H1 (cell line): ENCODE results near the gene NDUFA13. TPM values are rescaled to one million over a fixed set of nuclear protein-coding genes. Genes with fewer than 3 reads are reported as not detected.

Experiments used
- CTCF ChIA-PET: fragments of 300-600 bp; sonication (Branson Sonifier 250); formaldehyde crosslinking; loops from one replicate; lab custom pipeline; 2021; ENCODE audit not compliant: partially characterized antibody; lab: Charles Lee
- POLR2A ChIA-PET: fragments of 300-600 bp; sonication (Branson Sonifier 250); formaldehyde crosslinking; loops from one replicate; lab custom pipeline; 2021; ENCODE audit warnings: inconsistent platforms; ENCODE audit not compliant: partially characterized antibody; lab: Charles Lee
- DNase-seq, 2 experiments: peaks; one replicate each; pipeline versions ENCODE4 v3.0.0 to v3.0.0-alpha.2; 2010 to 2022; ENCODE audit warnings: low spot score in 2 of 2, low read depth in 1 of 2, mixed read lengths in 1 of 2
- FAIRE-seq: peaks from 2 replicates; lab custom pipeline; 2011; peaks lifted over from hg19 to GRCh38; lab: Jason Lieb, UNC
- H2AFZ ChIP-seq: 2 replicates; pipeline ENCODE4 v1.8.1; 2012; ENCODE audit warnings: low read length, inconsistent platforms
- H2AK5ac ChIP-seq: 2 replicates; pipeline ENCODE4 v1.6.1; 2013; ENCODE audit warnings: low read depth, low read length
- H2BK120ac ChIP-seq: replicated peaks from 2 replicates; pipeline ENCODE3; 2013; ENCODE audit warnings: low read depth, low read length, inconsistent platforms
- H2BK12ac ChIP-seq: 2 replicates; pipeline ENCODE4 v1.6.1; 2013; ENCODE audit warnings: low read depth, low read length
- H2BK15ac ChIP-seq: 2 replicates; pipeline ENCODE4 v1.6.1; 2013; ENCODE audit warnings: low read length
- H2BK20ac ChIP-seq: 2 replicates; pipeline ENCODE4 v1.6.1; 2013; ENCODE audit warnings: low read length
- H2BK5ac ChIP-seq: 2 replicates; pipeline ENCODE4 v1.6.1; 2013; ENCODE audit warnings: low read depth, low read length
- H3K14ac ChIP-seq: 2 replicates; pipeline ENCODE4 v1.6.1; 2013; ENCODE audit warnings: inconsistent platforms; ENCODE audit not compliant: insufficient read length
- H3K18ac ChIP-seq: 2 replicates; pipeline ENCODE4 v1.6.1; 2013; ENCODE audit warnings: low read length; ENCODE audit errors: extremely low read depth
- H3K23ac ChIP-seq: 2 replicates; pipeline ENCODE4 v1.6.1; 2013; ENCODE audit warnings: inconsistent platforms; ENCODE audit not compliant: insufficient read length
- H3K23me2 ChIP-seq: 2 replicates; pipeline ENCODE4 v1.6.1; 2013; ENCODE audit warnings: low read depth, low read length
- H3K27ac ChIP-seq: 2 replicates; pipeline ENCODE4 v1.6.1; 2011; ENCODE audit warnings: low read depth, low read length, inconsistent platforms
- H3K27me3 ChIP-seq, 4 experiments: replicated peaks in 1 of 4; 1 replicate in 1 of 4; 2 replicates in 3 of 4; pipeline versions ENCODE4 v1.6.1 to v1.8.1; 2011 to 2013; ENCODE audit warnings: low read length in 3 of 4, mild to moderate bottlenecking in 3 of 4, inconsistent platforms in 2 of 4, mixed read lengths in 2 of 4, moderate library complexity in 1 of 4; ENCODE audit not compliant: control insufficient read depth in 3 of 4, insufficient read depth in 3 of 4; ENCODE audit errors: extremely low read depth in 1 of 4
- H3K36me3 ChIP-seq, 4 experiments: 2 replicates each; pipeline versions ENCODE4 v1.6.1 to v1.8.1; 2011 to 2013; ENCODE audit warnings: mild to moderate bottlenecking in 4 of 4, low read length in 3 of 4, moderate library complexity in 2 of 4, control low read depth in 1 of 4, inconsistent platforms in 1 of 4; ENCODE audit not compliant: insufficient read depth in 4 of 4, control insufficient read depth in 2 of 4
- H3K4ac ChIP-seq: replicated peaks from 2 replicates; pipeline ENCODE3; 2013; ENCODE audit warnings: low read length, low read depth, mixed read lengths, inconsistent platforms; ENCODE audit not compliant: insufficient read length
- H3K4me1 ChIP-seq, 4 experiments: replicated peaks in 1 of 4; 1 replicate in 1 of 4; 2 replicates in 3 of 4; pipeline versions ENCODE4 v1.6.1 to v1.8.1; 2011 to 2013; ENCODE audit warnings: low read length in 3 of 4, inconsistent platforms in 2 of 4, mixed read lengths in 1 of 4; ENCODE audit not compliant: insufficient read depth in 4 of 4, control insufficient read depth in 3 of 4
- H3K4me2 ChIP-seq, 2 experiments: 2 replicates each; pipeline versions ENCODE4 v1.6.1 to v1.8.1; 2011 to 2013; ENCODE audit warnings: low read depth in 2 of 2, low read length in 2 of 2, control low read depth in 1 of 2, inconsistent platforms in 1 of 2, mild to moderate bottlenecking in 1 of 2; ENCODE audit not compliant: insufficient read depth in 1 of 2
- H3K4me3 ChIP-seq, 4 experiments: fragments of 200-600, 300-600 bp in 1 of 4; sonication (generic), shearing (Covaris generic), sonication (Bioruptor Twin) in 1 of 4; 2 replicates each; pipeline versions ENCODE4 v1.5.1 to v1.8.1; 2011 to 2016; ENCODE audit warnings: low read length in 4 of 4, low read depth in 3 of 4, control low read depth in 2 of 4, inconsistent platforms in 2 of 4, mild to moderate bottlenecking in 2 of 4, mixed read lengths in 1 of 4, moderate library complexity in 1 of 4; ENCODE audit not compliant: insufficient read depth in 2 of 4; ENCODE audit errors: extremely low read depth in 1 of 4
- H3K56ac ChIP-seq: replicated peaks from 2 replicates; pipeline ENCODE3; 2013; ENCODE audit warnings: low read depth, mild to moderate bottlenecking, mixed read lengths, low read length, inconsistent platforms; ENCODE audit not compliant: insufficient read length
- H3K79me1 ChIP-seq: 2 replicates; pipeline ENCODE4 v1.6.1; 2013; ENCODE audit warnings: low read depth, low read length, control low read depth
- H3K79me2 ChIP-seq, 2 experiments: 2 replicates each; pipeline versions ENCODE4 v1.6.1 to v1.8.1; 2012 to 2013; ENCODE audit warnings: low read length in 2 of 2, mild to moderate bottlenecking in 2 of 2, inconsistent platforms in 1 of 2; ENCODE audit not compliant: insufficient read depth in 2 of 2, control insufficient read depth in 1 of 2
- H3K9ac ChIP-seq, 4 experiments: replicated peaks in 1 of 4; 1 replicate in 1 of 4; 2 replicates in 3 of 4; pipeline versions ENCODE4 v1.6.1 to v1.8.1; 2011 to 2013; ENCODE audit warnings: low read depth in 3 of 4, low read length in 3 of 4, control low read depth in 2 of 4, mild to moderate bottlenecking in 2 of 4, moderate library complexity in 2 of 4, inconsistent platforms in 1 of 4; ENCODE audit errors: extremely low read depth in 1 of 4
- H3K9me3 ChIP-seq, 2 experiments: 2 replicates each; pipeline versions ENCODE4 v1.6.1 to v1.8.1; 2012 to 2013; ENCODE audit warnings: mild to moderate bottlenecking in 2 of 2, moderate library complexity in 2 of 2, control low read depth in 1 of 2, inconsistent platforms in 1 of 2, low read depth in 1 of 2, low read length in 1 of 2, mixed read lengths in 1 of 2; ENCODE audit not compliant: insufficient read depth in 2 of 2
- H4K20me1 ChIP-seq, 2 experiments: replicated peaks in 1 of 2; 2 replicates each; pipeline versions ENCODE3 to v1.8.1; 2011 to 2013; ENCODE audit warnings: inconsistent platforms in 2 of 2, low read length in 2 of 2, mild to moderate bottlenecking in 1 of 2; ENCODE audit not compliant: insufficient read depth in 2 of 2, control insufficient read depth in 1 of 2
- H4K5ac ChIP-seq: 2 replicates; pipeline ENCODE4 v1.6.1; 2013; ENCODE audit warnings: low read length, low read depth, mixed read lengths, inconsistent platforms; ENCODE audit not compliant: insufficient read length
- H4K8ac ChIP-seq: 2 replicates; pipeline ENCODE4 v1.8.0; 2013; ENCODE audit warnings: mild to moderate bottlenecking, moderate library complexity, low read length, inconsistent platforms; ENCODE audit not compliant: insufficient read depth; ENCODE audit errors: extremely low read depth
- H4K91ac ChIP-seq: replicated peaks from 2 replicates; pipeline ENCODE3; 2013; ENCODE audit warnings: low read length, mixed read lengths, inconsistent platforms; ENCODE audit not compliant: insufficient read length
- ATF2 ChIP-seq: IDR thresholded peaks from 2 replicates; pipeline ENCODE4 v1.6.1; 2012; ENCODE audit warnings: low read length, inconsistent platforms
- CEBPB ChIP-seq: IDR thresholded peaks from 2 replicates; pipeline ENCODE4 v1.6.1; 2012; ENCODE audit warnings: low read depth, low read length
- GABPA ChIP-seq: IDR thresholded peaks from 2 replicates; pipeline ENCODE4 v1.6.1; 2011; ENCODE audit warnings: mild to moderate bottlenecking, low read length, moderate library complexity, borderline replicate concordance; ENCODE audit not compliant: insufficient read depth
- RAD21 ChIP-seq, 2 experiments: IDR thresholded peaks in 1 of 2; conservative IDR thresholded peaks in 1 of 2; 2 replicates each; pipeline ENCODE4 v1.6.1; 2011; ENCODE audit warnings: low read depth in 2 of 2, low read length in 2 of 2, improper control_type of control experiment in 1 of 2, inconsistent platforms in 1 of 2, mild to moderate bottlenecking in 1 of 2, moderate library complexity in 1 of 2
- SAP30 ChIP-seq: fragments of 300-600 bp; sonication (generic); IDR thresholded peaks from 2 replicates; pipeline ENCODE4 v1.7.1; 2012; ENCODE audit warnings: low read length, moderate library complexity, mild to moderate bottlenecking, inconsistent platforms; ENCODE audit not compliant: insufficient read depth, insufficient replicate concordance
- WGBS, 2 experiments: shearing (Covaris generic) in 1 of 2; methylation state at CpG; one replicate each; pipeline versions ENCODE4 v1.1.6 to v1.1.7; 2013 to 2015; ENCODE audit warnings: low lambda C conversion rate in 2 of 2, mixed read lengths in 2 of 2, inconsistent platforms in 1 of 2, low coverage in 1 of 2, missing lambda C conversion rate in 1 of 2; ENCODE audit not compliant: insufficient replicate concordance in 2 of 2, insufficient coverage in 1 of 2, insufficient read length in 1 of 2; ENCODE audit errors: extremely low coverage in 1 of 2, missing lambda C conversion rate in 1 of 2; 5-methylcytosine and 5-hydroxymethylcytosine counted together
- polyA plus RNA-seq, 7 experiments: library from polyadenylated mRNA; depleted of rRNA in 3 of 7; stranded (reverse) in 5 of 7; unstranded in 2 of 7; fragments of >200 nt in 5 of 7; fragments of 200-250 nt in 2 of 7; gene quantifications; 1 replicate in 5 of 7; 2 replicates in 1 of 7; 4 replicates in 1 of 7; pipeline versions ENCODE4 v1.2.1 to v1.2.3, GENCODE V29; 2011 to 2013; ENCODE audit warnings: missing spikeins in 2 of 7, mixed read lengths in 2 of 7
- total RNA-seq: library from RNA; stranded (reverse); fragmentation: NEBNext Ultra II Directional; extraction: Animal tissue kit (Norgen Biotek cat#: 25700); gene quantifications from 2 replicates; pipeline ENCODE4 v1.2.1, GENCODE V29; 2021
- TF ChIP-seq, protein P1 (sequence below): IDR thresholded peaks from 2 replicates; pipeline ENCODE4 v1.6.1; 2012; ENCODE audit warnings: inconsistent platforms

NDUFA13 gene
- total and polyA plus RNA-seq, 2 of the 8 experiments (the other 6 are each of a cell fraction or from before 2014, with no cell fraction given) = 413 to 1,105 TPM

DNA sequence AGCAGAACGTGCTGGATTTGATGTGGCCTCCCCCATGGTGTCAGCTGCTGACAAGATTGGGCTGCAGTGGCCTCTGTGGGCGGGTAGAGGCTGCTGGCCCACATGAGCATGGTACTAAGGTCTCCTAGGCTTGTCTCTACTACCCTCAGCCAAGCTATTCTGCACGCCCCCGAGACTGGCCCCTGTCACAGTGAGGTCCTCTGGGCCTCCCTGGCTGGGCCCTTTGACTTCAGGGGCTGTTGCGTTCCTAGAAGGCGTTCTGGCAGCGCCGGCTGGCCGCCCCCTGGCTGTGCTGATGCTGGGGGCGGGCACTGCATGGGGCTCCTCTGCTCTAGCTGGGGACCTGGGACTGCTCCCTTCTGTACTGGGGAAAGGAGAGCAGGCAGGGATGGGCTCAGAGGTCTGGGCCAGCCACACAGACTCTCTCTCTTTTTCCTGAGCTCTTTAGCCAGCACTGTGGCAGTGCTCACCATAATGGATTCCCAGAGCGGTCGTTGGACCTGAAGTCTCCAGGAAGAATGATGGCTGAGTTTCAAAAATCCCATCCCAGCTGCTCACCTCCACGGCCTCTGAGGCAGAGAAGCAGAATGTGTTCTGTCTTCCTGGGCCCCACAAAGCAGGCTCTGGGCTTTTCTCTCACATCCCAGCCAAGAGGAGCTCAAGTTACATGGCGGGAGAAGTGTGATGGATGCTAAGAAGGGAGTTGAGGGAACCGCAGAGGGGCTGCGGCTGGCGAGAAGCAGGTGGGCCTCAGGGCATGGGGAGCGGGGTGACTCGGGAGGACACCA lies 33.0 kb upstream of the NDUFA13 start:
- no peak overlapping the region for H3K4me2 ChIP-seq
- H3K9ac ChIP-seq = no peak overlapping the region
- peaks cover 8 to 32% of the 10 kb centered on the region in 2 experiments for H4K20me1 ChIP-seq
- H3K14ac ChIP-seq = no peak overlapping the region
- no peak for FAIRE-seq
- no peak overlapping the region for H4K91ac ChIP-seq
- H3K79me2 ChIP-seq = peaks cover 6 to 86% of the 10 kb centered on the region in 2 experiments; a peak in 3 of 4 replicates
- peaks cover 21% of the 10 kb centered on the region for H3K79me1 ChIP-seq
- 89% methylated on average over 19 of the region's 19 CpGs; no CpG with 5 or more reads in 1 of the 2 experiments for WGBS, 2 experiments
- H3K27me3 ChIP-seq = no peaks in the 10 kb centered on the region
- no peak overlapping the region for H3K56ac ChIP-seq
- no peak overlapping the region for H2BK120ac ChIP-seq
- H3K23ac ChIP-seq = no peak overlapping the region
- H3K27ac ChIP-seq = no peak overlapping the region
- H3K23me2 ChIP-seq = no peaks in the 10 kb centered on the region; the same call in 1 of the 2 replicates
- no peak overlapping the region for H2BK15ac ChIP-seq
- TF ChIP-seq, protein P1, sequence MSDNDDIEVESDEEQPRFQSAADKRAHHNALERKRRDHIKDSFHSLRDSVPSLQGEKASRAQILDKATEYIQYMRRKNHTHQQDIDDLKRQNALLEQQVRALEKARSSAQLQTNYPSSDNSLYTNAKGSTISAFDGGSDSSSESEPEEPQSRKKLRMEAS = no peak
- TF ChIP-seq GABPA = no peak
- no peak for TF ChIP-seq CEBPB
- no peak for TF ChIP-seq SAP30
- no peak for TF ChIP-seq RAD21 (IDR thresholded peaks at IDR 0.05 in 1 of 2, conservative IDR thresholded peaks at IDR 0.05 in 1 of 2; ENCODE audit: low read depth in 2 of 2, low read length in 2 of 2)
- TF ChIP-seq ATF2 = no peak
- TF ChIP-seq, all 59 proteins: peak for 0
- Histone ChIP-seq H3K4me1 (peaks cover 0 to 20% (median 9%) of the 10 kb centered on the region in 4 experiments; a peak in 5 of 7 replicates), H2BK20ac (no peak overlapping the region), H2BK5ac (no peak overlapping the region), H3K18ac (no peak overlapping the region), H3K4ac (no peak overlapping the region), H3K4me3 (no peak overlapping the region), H2AFZ (no peak overlapping the region), H3K36me3 (peaks cover 0 to 3% (median under 1%) of the 10 kb centered on the region in 4 experiments; a peak in 2 of 8 replicates), H2AK5ac (no peak overlapping the region), H4K8ac (no peak overlapping the region), H4K5ac (no peak overlapping the region), H3K9me3 (no peaks in the 10 kb centered on the region), H2BK12ac (no peak overlapping the region)
- POLR2A ChIA-PET = interaction anchor here (0.7 to 2.3 kb wide), 7 partner anchors 10 to 78 kb away, joined by 3 to 9 read pairs (median 3); partner anchors contain the start of gene GATAD2A
- DNase-seq = no peak
- CTCF ChIA-PET = interaction anchor here (0.8 to 3.0 kb wide), 10 partner anchors 10 to 140 kb away, joined by 3 to 7 read pairs (median 4); no protein-coding TSS in a partner anchor
